ENCODE results near the gene HHLA2.

DNA sequence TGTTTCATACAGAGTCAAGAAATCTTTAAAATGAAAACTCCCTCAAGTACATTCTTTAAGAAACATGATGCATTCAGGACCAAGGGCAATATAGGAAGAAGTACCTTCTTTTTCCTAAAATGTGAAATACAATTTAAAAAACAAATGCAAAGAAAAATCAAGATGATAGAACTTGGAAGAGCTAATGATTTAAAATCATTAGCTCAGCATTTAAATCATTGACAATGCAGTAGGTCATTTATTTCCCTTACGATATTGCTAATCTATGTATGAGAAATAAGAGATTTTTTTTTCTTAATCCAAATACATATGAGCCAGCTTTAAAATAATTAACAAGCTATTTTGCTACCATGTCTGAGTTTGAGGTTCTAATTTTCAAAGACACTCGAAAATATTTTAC, 105.5 kb downstream of the HHLA2 start:
- TF ChIP-seq OSR1 (CRISPR knock-in tag; IDR thresholded peaks at IDR 0.05): no peak
- TF ChIP-seq GLIS3 (CRISPR knock-in tag; IDR thresholded peaks at IDR 0.05): no peak
- TF ChIP-seq, protein P1, sequence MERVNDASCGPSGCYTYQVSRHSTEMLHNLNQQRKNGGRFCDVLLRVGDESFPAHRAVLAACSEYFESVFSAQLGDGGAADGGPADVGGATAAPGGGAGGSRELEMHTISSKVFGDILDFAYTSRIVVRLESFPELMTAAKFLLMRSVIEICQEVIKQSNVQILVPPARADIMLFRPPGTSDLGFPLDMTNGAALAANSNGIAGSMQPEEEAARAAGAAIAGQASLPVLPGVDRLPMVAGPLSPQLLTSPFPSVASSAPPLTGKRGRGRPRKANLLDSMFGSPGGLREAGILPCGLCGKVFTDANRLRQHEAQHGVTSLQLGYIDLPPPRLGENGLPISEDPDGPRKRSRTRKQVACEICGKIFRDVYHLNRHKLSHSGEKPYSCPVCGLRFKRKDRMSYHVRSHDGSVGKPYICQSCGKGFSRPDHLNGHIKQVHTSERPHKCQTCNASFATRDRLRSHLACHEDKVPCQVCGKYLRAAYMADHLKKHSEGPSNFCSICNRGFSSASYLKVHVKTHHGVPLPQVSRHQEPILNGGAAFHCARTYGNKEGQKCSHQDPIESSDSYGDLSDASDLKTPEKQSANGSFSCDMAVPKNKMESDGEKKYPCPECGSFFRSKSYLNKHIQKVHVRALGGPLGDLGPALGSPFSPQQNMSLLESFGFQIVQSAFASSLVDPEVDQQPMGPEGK (CRISPR knock-in tag; IDR thresholded peaks at IDR 0.05; ENCODE audit: borderline replicate concordance): no peak
- no peak for TF ChIP-seq ZC3H10 (CRISPR knock-in tag; IDR thresholded peaks at IDR 0.05)
- no peak for TF ChIP-seq SNAI2 (CRISPR knock-in tag; IDR thresholded peaks at IDR 0.05)
- TF ChIP-seq CSRNP3 (CRISPR knock-in tag; IDR thresholded peaks at IDR 0.05): no peak
- no peak for TF ChIP-seq ARNTL (CRISPR knock-in tag; IDR thresholded peaks at IDR 0.05; ENCODE audit: borderline replicate concordance, low read depth)
- no peak for TF ChIP-seq ESRRG (CRISPR knock-in tag; IDR thresholded peaks at IDR 0.05)
- TF ChIP-seq, protein P2, sequence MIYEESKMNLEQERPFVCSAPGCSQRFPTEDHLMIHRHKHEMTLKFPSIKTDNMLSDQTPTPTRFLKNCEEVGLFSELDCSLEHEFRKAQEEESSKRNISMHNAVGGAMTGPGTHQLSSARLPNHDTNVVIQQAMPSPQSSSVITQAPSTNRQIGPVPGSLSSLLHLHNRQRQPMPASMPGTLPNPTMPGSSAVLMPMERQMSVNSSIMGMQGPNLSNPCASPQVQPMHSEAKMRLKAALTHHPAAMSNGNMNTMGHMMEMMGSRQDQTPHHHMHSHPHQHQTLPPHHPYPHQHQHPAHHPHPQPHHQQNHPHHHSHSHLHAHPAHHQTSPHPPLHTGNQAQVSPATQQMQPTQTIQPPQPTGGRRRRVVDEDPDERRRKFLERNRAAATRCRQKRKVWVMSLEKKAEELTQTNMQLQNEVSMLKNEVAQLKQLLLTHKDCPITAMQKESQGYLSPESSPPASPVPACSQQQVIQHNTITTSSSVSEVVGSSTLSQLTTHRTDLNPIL (CRISPR knock-in tag; IDR thresholded peaks at IDR 0.05; ENCODE audit: low read depth): no peak
- TF ChIP-seq PPARA (CRISPR knock-in tag; IDR thresholded peaks at IDR 0.05; ENCODE audit: borderline replicate concordance): no peak
- TF ChIP-seq BACH2 (CRISPR knock-in tag; IDR thresholded peaks at IDR 0.05; ENCODE audit: borderline replicate concordance): no peak
- TF ChIP-seq CSDC2 (CRISPR knock-in tag; IDR thresholded peaks at IDR 0.05): no peak
- no peak for TF ChIP-seq ISL1 (CRISPR knock-in tag; IDR thresholded peaks at IDR 0.05)

Data from SK-N-SH treated with all-trans-retinoic acid at 6 μM for 48 hours (cell line).